HepG2 (cell line): ENCODE data around the gene ATP8B1. TPM values are rescaled to one million over a fixed set of nuclear protein-coding genes. Genes with fewer than 3 reads are reported as not detected.

Source experiments
- ATAC-seq: fragments of 200-7000 bp; cut with Tn5 transposase; 3 replicates; pipeline ENCODE4 v1.9.1; 2020; ENCODE audit warnings: mild to moderate bottlenecking, moderate library complexity
- BruUV-seq: library from RNA; stranded (reverse); fragments of 400-500 nt; replicated peaks from 2 replicates; lab custom pipeline; 2021; lab: Mats Ljungman, UMichigan
- CTCF ChIA-PET: fragments of 300-600 bp; formaldehyde crosslinking; extraction: SDS; loops from one replicate; lab custom pipeline; 2021; ENCODE audit warnings: low total read pairs, inconsistent platforms, low intra/inter-chr PET ratio; lab: Yijun Ruan, JAX
- POLR2A ChIA-PET: fragments of 350-600 bp; sonication (Branson Sonifier 250); formaldehyde crosslinking; loops from one replicate; lab custom pipeline; 2020; ENCODE audit warnings: antibody characterized with exemption, inconsistent platforms; lab: Yijun Ruan, JAX
- DNase-seq: peaks from one replicate; pipeline ENCODE4 v3.0.0-alpha.2; 2015; ENCODE audit warnings: low spot score
- FAIRE-seq: peaks from 3 replicates; lab custom pipeline; 2011; peaks lifted over from hg19 to GRCh38; lab: Jason Lieb, UNC
- H2AFZ ChIP-seq: one replicate; pipeline ENCODE4 v1.6.1; 2011; ENCODE audit warnings: low read length, inconsistent platforms
- H3K27ac ChIP-seq: fragments of 300-600 bp; 3 replicates; pipeline ENCODE4 v1.8.0; 2011; ENCODE audit warnings: mixed run types, mild to moderate bottlenecking, mixed read lengths, low read length, inconsistent platforms; ENCODE audit not compliant: insufficient read depth; ENCODE audit errors: extremely low read length
- H3K27me3 ChIP-seq, 2 experiments: fragments of 200-600 bp in 1 of 2; 2 replicates in 1 of 2; 3 replicates in 1 of 2; pipeline versions ENCODE4 v1.6.0 to v1.8.0; 2011; ENCODE audit warnings: low read length in 2 of 2, mild to moderate bottlenecking in 2 of 2, moderate library complexity in 2 of 2, inconsistent platforms in 1 of 2; ENCODE audit not compliant: insufficient read depth in 2 of 2, control insufficient read depth in 1 of 2
- H3K36me3 ChIP-seq, 2 experiments: fragments of 200-600 bp in 1 of 2; replicated peaks in 1 of 2; 2 replicates in 1 of 2; 3 replicates in 1 of 2; pipeline versions ENCODE4 v1.5.1 to v1.8.0; 2011; ENCODE audit warnings: low read length in 2 of 2, inconsistent platforms in 1 of 2; ENCODE audit not compliant: insufficient read depth in 2 of 2, control insufficient read depth in 1 of 2
- H3K4me1 ChIP-seq: 2 replicates; pipeline ENCODE4 v1.5.1; 2012; ENCODE audit warnings: low read length, inconsistent platforms; ENCODE audit not compliant: insufficient read depth
- H3K4me2 ChIP-seq: 2 replicates; pipeline ENCODE4 v1.6.0; 2011; ENCODE audit warnings: low read depth, low read length, inconsistent platforms
- H3K4me3 ChIP-seq, 3 experiments: fragments of 200-600 bp in 1 of 3; sonication (generic), shearing (Covaris generic) in 1 of 3; replicated peaks in 1 of 3; 2 replicates each; pipeline ENCODE4 v1.5.1; 2011 to 2016; ENCODE audit warnings: low read length in 3 of 3, inconsistent platforms in 2 of 3, low read depth in 2 of 3, mild to moderate bottlenecking in 2 of 3, control low read depth in 1 of 3, mixed read lengths in 1 of 3; ENCODE audit not compliant: insufficient read depth in 1 of 3
- H3K79me2 ChIP-seq: one replicate; pipeline ENCODE4 v1.6.1; 2011; ENCODE audit warnings: low read length, inconsistent platforms; ENCODE audit not compliant: insufficient read depth
- H3K9ac ChIP-seq: 2 replicates; pipeline ENCODE4 v1.6.0; 2011; ENCODE audit warnings: mild to moderate bottlenecking, low read depth, low read length, inconsistent platforms; ENCODE audit not compliant: insufficient read depth
- H3K9me3 ChIP-seq: 2 replicates; pipeline ENCODE4 v1.5.1; 2012; ENCODE audit warnings: mild to moderate bottlenecking, low read length
- H4K20me1 ChIP-seq: 2 replicates; pipeline ENCODE4 v1.6.0; 2011; ENCODE audit warnings: inconsistent platforms, mild to moderate bottlenecking, low read length, moderate library complexity; ENCODE audit not compliant: insufficient read depth
- BCL6 ChIP-seq: IDR thresholded peaks from 2 replicates; pipeline ENCODE4 v1.6.1; 2016; ENCODE audit warnings: missing genetic modification reagents, missing compliant biosample characterization
- HINFP ChIP-seq: sonication (generic); formaldehyde crosslinking; IDR thresholded peaks from 2 replicates; pipeline ENCODE4 v1.4.0; 2020; ENCODE audit warnings: low read depth, mild to moderate bottlenecking, missing genetic modification reagents
- IKZF1 ChIP-seq: fragments of 450-650 bp; IDR thresholded peaks from 2 replicates; pipeline ENCODE4 v1.7.1; 2016
- NFE2 ChIP-seq: sonication (generic); formaldehyde crosslinking; IDR thresholded peaks from 2 replicates; pipeline ENCODE4 v1.4.0; 2020; ENCODE audit warnings: missing genetic modification reagents
- PATZ1 ChIP-seq: sonication (generic); formaldehyde crosslinking; IDR thresholded peaks from 2 replicates; pipeline ENCODE4 v1.4.0; 2020; ENCODE audit warnings: missing genetic modification reagents
- THRA ChIP-seq: sonication (generic); formaldehyde crosslinking; IDR thresholded peaks from 2 replicates; pipeline ENCODE4 v1.4.0; 2020; ENCODE audit warnings: missing genetic modification reagents, borderline replicate concordance
- ZFAT ChIP-seq: sonication (generic); formaldehyde crosslinking; conservative IDR thresholded peaks from 2 replicates; pipeline ENCODE4 v1.8.1; 2023; ENCODE audit warnings: missing genetic modification reagents, inconsistent platforms
- ZFX ChIP-seq: sonication (generic); formaldehyde crosslinking; IDR thresholded peaks from 2 replicates; pipeline ENCODE4 v1.4.0; 2020; ENCODE audit warnings: mild to moderate bottlenecking, low read depth, missing genetic modification reagents, moderate library complexity
- ZMYM3 ChIP-seq: sonication (generic); formaldehyde crosslinking; IDR thresholded peaks from 2 replicates; pipeline ENCODE4 v1.5.1; 2020; ENCODE audit warnings: mild to moderate bottlenecking, missing genetic modification reagents
- ZNF703 ChIP-seq: sonication (generic); formaldehyde crosslinking; IDR thresholded peaks from 2 replicates; pipeline ENCODE4 v1.5.1; 2020; ENCODE audit warnings: missing genetic modification reagents, mild to moderate bottlenecking, moderate library complexity, borderline replicate concordance
- ZNF782 ChIP-seq: sonication (generic); formaldehyde crosslinking; IDR thresholded peaks from 2 replicates; pipeline ENCODE4 v1.4.0; 2020; ENCODE audit warnings: missing genetic modification reagents, mild to moderate bottlenecking, borderline replicate concordance
- WGBS: methylation state at CpG from one replicate; pipeline ENCODE4 v1.1.6; 2017; ENCODE audit warnings: low lambda C conversion rate; 5-methylcytosine and 5-hydroxymethylcytosine counted together
- in situ Hi-C: cut with HindIII; loops from 2 replicates; pipeline ENCODE4 v1.10.0; 2017; ENCODE audit warnings: low pct_unique_long_range_greater_than_20kb; ENCODE audit not compliant: extremely low pct_ligation_motif_present
- intact Hi-C: fragments of 100-400 bp; cut with micrococcal nuclease; formaldehyde crosslinking; loops from one replicate; pipeline ENCODE4 v1.10.0; 2022; ENCODE audit not compliant: unreplicated experiment
- polyA plus RNA-seq, 8 experiments: library from polyadenylated mRNA; depleted of rRNA in 3 of 8; stranded (reverse) in 7 of 8; unstranded in 1 of 8; fragments of >200 nt; fragmentation: Illumina TruSeq in 4 of 8; extraction: Trizol in 4 of 8; gene quantifications; 2 replicates each; pipeline versions ENCODE4 v1.2.1 to v1.2.3, GENCODE V29; 2011 to 2016; ENCODE audit warnings: low read depth in 4 of 8, missing spikeins in 1 of 8, mixed read lengths in 1 of 8; ENCODE audit not compliant: insufficient read depth in 1 of 8
- total RNA-seq, 5 experiments: library from RNA; depleted of rRNA; stranded (reverse); fragments of >200 nt; fragmentation: Illumina TruSeq; extraction: Trizol; gene quantifications; 2 replicates each; pipeline ENCODE4 v1.2.3, GENCODE V29; 2016; ENCODE audit warnings: low read depth in 1 of 5

ATP8B1 gene
- total and polyA plus RNA-seq, 2 of the 13 experiments (the other 11 are each of a cell fraction or from before 2014, with no cell fraction given) = 2.8 to 4.0 TPM

- TF ChIP-seq ZFX (CRISPR knock-in tag) (no peak), ZFAT (CRISPR knock-in tag) (no peak), PATZ1 (no peak), THRA (CRISPR knock-in tag) (no peak), ZNF782 (CRISPR knock-in tag) (no peak), NFE2 (CRISPR knock-in tag) (no peak), IKZF1 (no peak)
Observed at GRCh38 chr18:57791192-57791591, 11.9 kb downstream of the ATP8B1 start (continued).

GRCh38 chr18:57790316-57790715, 12.8 kb downstream of the ATP8B1 start:
- no peak overlapping the region for H3K4me2 ChIP-seq
- no peak overlapping the region for H3K9ac ChIP-seq
- no peak for TF ChIP-seq HINFP
- TF ChIP-seq ZNF703 (CRISPR knock-in tag) = no peak
- peak; percentile 31; the same call in 1 of the 2 replicates for TF ChIP-seq ZMYM3 (CRISPR knock-in tag)
- TF ChIP-seq BCL6 = no peak
- TF ChIP-seq, all 625 proteins: peak for 1
- intact Hi-C loops = no loop called here
- Histone ChIP-seq H2AFZ (no peak overlapping the region), H3K27me3 (no peaks in the 10 kb centered on the region), H4K20me1 (no peaks in the 10 kb centered on the region), H3K36me3 (no peaks in the 10 kb centered on the region), H3K9me3 (no peaks in the 10 kb centered on the region), H3K4me1 (peaks cover 51% of the 10 kb centered on the region), H3K27ac (no peak overlapping the region), H3K4me3 (no peak overlapping the region), H3K79me2 (peaks cover 11% of the 10 kb centered on the region)
- FAIRE-seq = no peak
- WGBS = 96% methylated on average over 4 of the region's 4 CpGs
- DNase-seq = no peak
- BruUV-seq = no TSS peak
- CTCF ChIA-PET = no interaction called here
- POLR2A ChIA-PET = no interaction called here
- no peak for ATAC-seq
- in situ Hi-C loops = no loop called here
